PC-3 (cell line): ENCODE results near the gene LMO7. TPM values are rescaled to one million over a fixed set of nuclear protein-coding genes. Genes with fewer than 3 reads are reported as not detected.

Experiments
- ATAC-seq: fragments of 200-7000 bp; cut with Tn5 transposase; 2 replicates; pipeline ENCODE4 v1.9.1; 2020; ENCODE audit warnings: mild to moderate bottlenecking, moderate library complexity
- BruUV-seq: library from RNA; stranded (reverse); fragments of 400-500 nt; replicated peaks from 2 replicates; lab custom pipeline; 2021; lab: Mats Ljungman, UMichigan
- CTCF ChIA-PET: fragments of 300-600 bp; sonication (Branson Sonifier 250); formaldehyde crosslinking; loops from one replicate; lab custom pipeline; 2022; ENCODE audit warnings: antibody characterized with exemption; lab: Charles Lee
- POLR2A ChIA-PET: fragments of 300-600 bp; sonication (Branson Sonifier 250); formaldehyde crosslinking; loops from one replicate; lab custom pipeline; 2022; ENCODE audit warnings: antibody characterized with exemption; ENCODE audit not compliant: unreplicated experiment; lab: Charles Lee
- DNase-seq: peaks from one replicate; pipeline ENCODE4 v3.0.0-alpha.2; 2015
- H2AFZ ChIP-seq: fragments of 300-600 bp; sonication (generic); 2 replicates; pipeline ENCODE4 v1.6.0; 2016; ENCODE audit warnings: antibody characterized with exemption, low read length
- H3F3A ChIP-seq: fragments of 300-600 bp; sonication (generic); one replicate; pipeline ENCODE4 v1.6.0; 2017; ENCODE audit warnings: antibody characterized with exemption, low read length, control low read depth, mild to moderate bottlenecking; ENCODE audit not compliant: unreplicated experiment
- H3K27ac ChIP-seq: fragments of 300-600 bp; sonication (generic); 2 replicates; pipeline ENCODE4 v1.5.1; 2016; ENCODE audit warnings: mild to moderate bottlenecking, low read length
- H3K27me3 ChIP-seq: fragments of 300-600 bp; sonication (generic); 2 replicates; pipeline ENCODE4 v1.6.1; 2016; ENCODE audit warnings: low read length, mixed read lengths
- H3K36me3 ChIP-seq: fragments of 300-600 bp; sonication (generic); 2 replicates; pipeline ENCODE4 v1.6.1; 2016; ENCODE audit warnings: low read depth, mixed run types, low read length, mixed read lengths
- H3K4me1 ChIP-seq: fragments of 300-600 bp; sonication (generic); 2 replicates; pipeline ENCODE4 v1.5.1; 2016; ENCODE audit warnings: low read length; ENCODE audit not compliant: insufficient read depth
- H3K4me2 ChIP-seq: fragments of 300-600 bp; sonication (generic); 2 replicates; pipeline ENCODE4 v1.6.0; 2016; ENCODE audit warnings: low read length
- H3K4me3 ChIP-seq: fragments of 300-600 bp; sonication (generic); 2 replicates; pipeline ENCODE4 v1.5.1; 2016; ENCODE audit warnings: mild to moderate bottlenecking, low read length, mixed read lengths
- H3K79me2 ChIP-seq: fragments of 300-600 bp; sonication (generic); 2 replicates; pipeline ENCODE4 v1.6.1; 2017; ENCODE audit warnings: low read length, mixed read lengths
- H3K9ac ChIP-seq: fragments of 300-600 bp; sonication (generic); 2 replicates; pipeline ENCODE4 v1.6.0; 2016; ENCODE audit warnings: mild to moderate bottlenecking, low read length
- H3K9me2 ChIP-seq: fragments of 300-600 bp; sonication (generic); replicated peaks from 2 replicates; pipeline ENCODE4 v1.6.1; 2016; ENCODE audit warnings: mixed run types, low read length, mixed read lengths
- H3K9me3 ChIP-seq: fragments of 300-600 bp; sonication (generic); 2 replicates; pipeline ENCODE4 v1.6.1; 2016; ENCODE audit warnings: low read length, mixed read lengths
- H4K20me1 ChIP-seq: fragments of 300-600 bp; sonication (generic); 2 replicates; pipeline ENCODE4 v1.6.1; 2016; ENCODE audit warnings: low read length, mixed read lengths
- EZH2 ChIP-seq: fragments of 300-600 bp; sonication (generic); IDR thresholded peaks from one replicate; pipeline ENCODE4 v1.6.1; 2017; ENCODE audit warnings: antibody characterized with exemption, mild to moderate bottlenecking, low read length; ENCODE audit not compliant: unreplicated experiment
- EZH2phosphoT487 ChIP-seq: fragments of 300-600 bp; sonication (generic); IDR thresholded peaks from 2 replicates; pipeline ENCODE4 v1.6.1; 2018; ENCODE audit warnings: mild to moderate bottlenecking, antibody characterized with exemption, low read length, borderline replicate concordance
- intact Hi-C: fragments of 100-400 bp; cut with micrococcal nuclease; formaldehyde crosslinking; loops from 2 replicates; pipeline ENCODE4 v1.9.0; 2023
- total RNA-seq: library from RNA; depleted of rRNA; stranded (reverse); fragments of >200 nt; gene quantifications from 2 replicates; pipeline ENCODE4 v1.2.3, GENCODE V29; 2014
- TF ChIP-seq, protein P1 (sequence below): fragments of 300-600 bp; sonication (generic); conservative IDR thresholded peaks from 2 replicates; pipeline ENCODE4 v1.5.1; 2017; ENCODE audit warnings: antibody characterized with exemption, low read depth, mild to moderate bottlenecking, low read length

Gene LMO7
- total RNA-seq, 1 experiment from 2014 or later: 83.6 TPM

DNA sequence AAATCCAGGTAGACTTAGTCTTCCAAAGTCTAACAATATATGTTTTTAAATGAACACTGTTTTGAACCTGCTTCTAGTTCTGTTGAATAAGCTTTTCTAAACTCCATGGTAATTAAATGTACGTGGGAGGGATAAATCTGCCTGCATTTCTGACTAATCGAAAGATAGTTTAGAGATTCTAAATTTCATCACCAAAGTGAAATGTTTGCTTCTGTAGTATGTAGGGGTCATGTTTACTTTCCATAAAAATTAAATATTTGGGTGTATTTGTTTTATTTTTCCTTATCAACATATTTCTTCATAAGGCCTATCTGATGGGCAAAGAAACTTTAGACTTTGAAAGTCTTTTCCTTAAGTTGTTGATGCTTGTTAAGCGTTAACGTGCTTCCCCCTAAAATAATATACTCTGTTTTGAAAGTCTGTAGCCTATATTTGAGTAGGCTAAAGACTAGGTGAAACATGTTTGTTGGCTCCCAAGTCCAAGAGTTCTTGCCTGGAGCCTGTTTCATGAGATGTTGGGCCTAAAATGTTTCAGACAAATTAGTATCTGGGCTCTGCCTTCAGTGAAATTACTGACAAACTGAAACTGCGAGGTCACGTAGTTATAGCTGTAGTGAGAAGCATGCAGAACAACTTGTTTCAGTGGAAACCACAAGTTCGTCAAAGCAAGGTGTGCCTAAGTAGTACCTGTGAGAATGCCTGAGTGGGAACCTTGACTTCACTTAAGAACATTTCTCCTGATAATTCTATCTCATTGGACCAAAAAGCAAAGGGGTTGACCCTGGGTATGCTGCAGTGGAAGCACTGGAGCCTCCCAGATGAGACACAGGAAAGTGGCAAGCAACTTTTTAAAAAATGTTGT lies 126.2 kb downstream of the LMO7 start:
- H3K4me1 ChIP-seq: peaks cover 22% of the 10 kb centered on the region
- H2AFZ ChIP-seq: no peak overlapping the region
- intact Hi-C loops: loop anchor here (5.0 kb wide), 1 partner anchor 35 kb away; no protein-coding TSS in a partner anchor
- H3K79me2 ChIP-seq: peaks cover 75% of the 10 kb centered on the region
- peak overlapping the region; percentile 78 for H3K4me2 ChIP-seq
- no peaks in the 10 kb centered on the region for H3F3A ChIP-seq
- H3K36me3 ChIP-seq: peaks cover 7% of the 10 kb centered on the region; the same call in 1 of the 2 replicates
- peak overlapping the region; percentile 85 for H3K27ac ChIP-seq
- TSS peak; percentile 78 for BruUV-seq
- no peaks in the 10 kb centered on the region for H4K20me1 ChIP-seq
- peak overlapping the region; percentile 84 for H3K9ac ChIP-seq
- ChIA-PET CTCF (interaction anchor here (0.6 kb wide), 1 partner anchor 66 kb away, joined by 3 read pairs; no protein-coding TSS in a partner anchor), POLR2A (interaction anchor here (0.6 kb wide), 1 partner anchor 276 kb away, joined by 12 read pairs; no protein-coding TSS in a partner anchor)
- no peaks in the 10 kb centered on the region for H3K27me3 ChIP-seq
- peak overlapping the region; percentile 67 for H3K4me3 ChIP-seq
- ATAC-seq (peak; percentile 5), DNase-seq (peak; percentile 58)
- no peak for TF ChIP-seq EZH2phosphoT487
- TF ChIP-seq, protein P1, sequence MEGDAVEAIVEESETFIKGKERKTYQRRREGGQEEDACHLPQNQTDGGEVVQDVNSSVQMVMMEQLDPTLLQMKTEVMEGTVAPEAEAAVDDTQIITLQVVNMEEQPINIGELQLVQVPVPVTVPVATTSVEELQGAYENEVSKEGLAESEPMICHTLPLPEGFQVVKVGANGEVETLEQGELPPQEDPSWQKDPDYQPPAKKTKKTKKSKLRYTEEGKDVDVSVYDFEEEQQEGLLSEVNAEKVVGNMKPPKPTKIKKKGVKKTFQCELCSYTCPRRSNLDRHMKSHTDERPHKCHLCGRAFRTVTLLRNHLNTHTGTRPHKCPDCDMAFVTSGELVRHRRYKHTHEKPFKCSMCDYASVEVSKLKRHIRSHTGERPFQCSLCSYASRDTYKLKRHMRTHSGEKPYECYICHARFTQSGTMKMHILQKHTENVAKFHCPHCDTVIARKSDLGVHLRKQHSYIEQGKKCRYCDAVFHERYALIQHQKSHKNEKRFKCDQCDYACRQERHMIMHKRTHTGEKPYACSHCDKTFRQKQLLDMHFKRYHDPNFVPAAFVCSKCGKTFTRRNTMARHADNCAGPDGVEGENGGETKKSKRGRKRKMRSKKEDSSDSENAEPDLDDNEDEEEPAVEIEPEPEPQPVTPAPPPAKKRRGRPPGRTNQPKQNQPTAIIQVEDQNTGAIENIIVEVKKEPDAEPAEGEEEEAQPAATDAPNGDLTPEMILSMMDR: no peak
- TF ChIP-seq EZH2: no peak
- no peaks in the 10 kb centered on the region for H3K9me2 ChIP-seq
- no peaks in the 10 kb centered on the region for H3K9me3 ChIP-seq

DNA sequence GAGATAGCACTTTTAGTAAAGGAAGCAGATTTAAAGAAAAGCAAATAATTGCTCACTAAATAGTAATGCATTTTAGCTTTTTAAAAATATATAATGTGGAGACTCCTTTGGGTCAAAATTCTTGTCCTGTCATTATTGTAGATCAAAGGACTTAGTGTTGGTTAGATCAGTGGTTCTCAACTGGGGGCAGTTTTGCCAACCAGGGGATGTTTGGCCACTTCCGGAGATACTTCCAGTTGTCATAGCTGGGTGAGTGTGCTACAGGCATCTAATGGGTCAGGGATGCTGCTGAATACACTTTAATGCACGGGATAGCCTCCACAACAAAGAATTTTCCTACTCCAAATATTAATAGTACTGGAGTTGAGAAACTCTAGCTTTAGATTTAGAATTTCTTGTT lies 126.8 kb downstream of the LMO7 start:
- ATAC-seq (no peak), DNase-seq (no peak)
- Histone ChIP-seq H3K9me2 (no peaks in the 10 kb centered on the region), H3F3A (no peaks in the 10 kb centered on the region), H4K20me1 (no peaks in the 10 kb centered on the region), H3K4me3 (peak overlapping the region; percentile 67), H3K9me3 (no peaks in the 10 kb centered on the region), H3K36me3 (peaks cover 7% of the 10 kb centered on the region; the same call in 1 of the 2 replicates), H3K4me2 (peak overlapping the region; percentile 78), H2AFZ (no peak overlapping the region), H3K4me1 (peaks cover 22% of the 10 kb centered on the region), H3K27ac (peak overlapping the region; percentile 85), H3K27me3 (no peaks in the 10 kb centered on the region), H3K79me2 (peaks cover 81% of the 10 kb centered on the region), H3K9ac (peak overlapping the region; percentile 84)
- ChIA-PET POLR2A (interaction anchor here (0.6 kb wide), 1 partner anchor 277 kb away, joined by 12 read pairs; no protein-coding TSS in a partner anchor), CTCF (interaction anchor here (0.6 kb wide), 1 partner anchor 38 kb away, joined by 3 read pairs; no protein-coding TSS in a partner anchor)
- no TSS peak for BruUV-seq
- no peak for TF ChIP-seq EZH2
- TF ChIP-seq EZH2phosphoT487: no peak
- TF ChIP-seq, protein P1: no peak
- intact Hi-C loops: loop anchor here (5.0 kb wide), 1 partner anchor 34 kb away; no protein-coding TSS in a partner anchor
